ENCODE measurements around the gene ZNF157.

DNA sequence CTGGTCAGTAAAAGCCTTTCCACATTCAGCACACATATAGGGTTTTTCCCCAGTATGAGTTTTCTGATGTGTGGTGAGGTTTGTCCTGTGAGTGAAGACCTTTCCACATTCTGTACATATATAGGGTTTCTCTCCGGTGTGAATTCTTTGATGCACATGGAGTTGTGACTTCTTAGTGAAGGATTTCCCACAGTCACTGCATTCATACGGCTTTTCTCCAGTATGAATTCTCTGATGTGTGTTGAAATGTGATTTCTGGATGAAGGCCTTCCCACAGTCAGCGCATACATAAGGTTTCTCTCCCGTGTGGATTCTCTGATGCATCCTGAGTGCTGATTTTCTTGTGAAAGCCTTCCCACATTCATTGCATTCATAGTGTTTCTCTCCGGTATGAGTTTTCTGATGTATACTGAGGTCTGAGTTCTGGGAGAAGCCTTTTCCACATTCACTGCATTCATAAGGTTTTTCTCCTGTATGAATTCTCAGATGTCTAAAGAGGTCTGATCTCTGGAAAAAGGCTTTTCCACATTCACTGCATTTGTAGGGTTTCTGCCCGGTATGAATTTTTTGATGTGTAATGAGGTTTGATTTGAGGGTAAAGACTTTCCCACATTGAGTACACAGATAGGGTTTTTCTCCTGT lies 77.9 kb downstream of the ZNF157 start:
- TF ChIP-seq, protein P1, sequence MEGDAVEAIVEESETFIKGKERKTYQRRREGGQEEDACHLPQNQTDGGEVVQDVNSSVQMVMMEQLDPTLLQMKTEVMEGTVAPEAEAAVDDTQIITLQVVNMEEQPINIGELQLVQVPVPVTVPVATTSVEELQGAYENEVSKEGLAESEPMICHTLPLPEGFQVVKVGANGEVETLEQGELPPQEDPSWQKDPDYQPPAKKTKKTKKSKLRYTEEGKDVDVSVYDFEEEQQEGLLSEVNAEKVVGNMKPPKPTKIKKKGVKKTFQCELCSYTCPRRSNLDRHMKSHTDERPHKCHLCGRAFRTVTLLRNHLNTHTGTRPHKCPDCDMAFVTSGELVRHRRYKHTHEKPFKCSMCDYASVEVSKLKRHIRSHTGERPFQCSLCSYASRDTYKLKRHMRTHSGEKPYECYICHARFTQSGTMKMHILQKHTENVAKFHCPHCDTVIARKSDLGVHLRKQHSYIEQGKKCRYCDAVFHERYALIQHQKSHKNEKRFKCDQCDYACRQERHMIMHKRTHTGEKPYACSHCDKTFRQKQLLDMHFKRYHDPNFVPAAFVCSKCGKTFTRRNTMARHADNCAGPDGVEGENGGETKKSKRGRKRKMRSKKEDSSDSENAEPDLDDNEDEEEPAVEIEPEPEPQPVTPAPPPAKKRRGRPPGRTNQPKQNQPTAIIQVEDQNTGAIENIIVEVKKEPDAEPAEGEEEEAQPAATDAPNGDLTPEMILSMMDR (IDR thresholded peaks at IDR 0.05) = no peak
- TF ChIP-seq POLR2A (IDR thresholded peaks at IDR 0.05) = no peak

All from adrenal gland (tissue), 5 donors.